Fibroblast of mammary gland (primary cell): ENCODE data around the gene TMEM131L.

Experiments used
- DNase-seq: peaks from one replicate; pipeline ENCODE4 v3.0.0-alpha.2; 2010; ENCODE audit warnings: low read depth
- H3K4me3 ChIP-seq: 2 replicates; pipeline ENCODE4 v1.5.1; 2011; ENCODE audit warnings: low read depth, mild to moderate bottlenecking, low read length, moderate library complexity; ENCODE audit not compliant: control insufficient read depth
- CTCF ChIP-seq: conservative IDR thresholded peaks from 2 replicates; pipeline ENCODE4 v1.5.1; 2011; ENCODE audit warnings: low read depth, low read length, inconsistent platforms; ENCODE audit not compliant: control insufficient read depth, insufficient read depth

TMEM131L gene

DNA sequence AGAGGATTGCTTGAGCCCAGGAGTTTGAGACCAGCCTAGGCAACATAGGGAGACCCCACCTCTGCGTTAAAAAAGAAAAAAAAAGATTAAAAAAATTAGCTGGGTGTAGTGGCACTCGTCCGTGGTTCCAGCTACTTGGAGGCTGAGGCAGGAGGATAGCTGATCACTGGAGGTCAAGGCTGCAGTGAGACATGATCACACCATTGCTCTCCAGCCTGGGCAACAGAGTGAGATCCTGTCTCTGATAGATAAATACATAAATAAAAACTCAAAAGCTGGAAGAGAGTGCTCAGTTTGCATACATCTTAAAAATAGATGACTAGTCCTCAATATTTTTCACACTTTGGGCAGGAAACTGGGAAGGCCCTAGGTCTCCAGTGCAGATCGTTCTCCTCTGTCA is 54.1 kb downstream of the TMEM131L start:
- H3K4me3 ChIP-seq = no peak overlapping the region
- TF ChIP-seq CTCF = no peak
- no peak for DNase-seq

DNA sequence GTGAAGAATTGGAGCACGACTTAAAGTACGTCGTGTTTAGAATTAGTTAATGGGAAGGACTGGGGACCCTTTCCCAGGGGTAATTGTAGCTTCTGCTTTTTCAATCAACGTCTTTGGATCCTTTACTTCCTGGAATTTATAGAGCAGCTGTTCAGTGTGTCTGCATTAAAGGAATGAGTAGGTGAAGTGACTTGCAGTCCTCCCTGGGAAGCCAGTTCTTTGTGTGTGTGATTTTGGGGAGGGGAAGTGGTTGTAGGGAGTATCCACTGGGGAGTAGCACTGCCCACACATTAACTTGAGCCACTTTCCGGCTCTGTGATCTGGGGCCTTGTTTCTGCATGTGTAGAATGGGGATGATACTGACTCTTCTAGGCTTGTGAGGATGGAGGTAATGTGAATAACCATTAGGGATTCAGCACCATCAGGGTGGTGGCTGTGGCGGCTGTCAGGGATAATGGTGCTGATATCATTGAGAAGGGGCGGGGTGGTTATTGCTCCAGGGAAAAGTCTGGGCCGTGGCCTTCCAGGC is 54.7 kb downstream of the TMEM131L start:
- H3K4me3 ChIP-seq = no peak overlapping the region
- TF ChIP-seq CTCF = no peak
- no peak for DNase-seq

- no peak for DNase-seq
- no peak for TF ChIP-seq CTCF
- no peak overlapping the region for H3K4me3 ChIP-seq
These were observed 55.3 kb downstream of the TMEM131L start for GRCh38 chr4:153521478-153521877.

DNA sequence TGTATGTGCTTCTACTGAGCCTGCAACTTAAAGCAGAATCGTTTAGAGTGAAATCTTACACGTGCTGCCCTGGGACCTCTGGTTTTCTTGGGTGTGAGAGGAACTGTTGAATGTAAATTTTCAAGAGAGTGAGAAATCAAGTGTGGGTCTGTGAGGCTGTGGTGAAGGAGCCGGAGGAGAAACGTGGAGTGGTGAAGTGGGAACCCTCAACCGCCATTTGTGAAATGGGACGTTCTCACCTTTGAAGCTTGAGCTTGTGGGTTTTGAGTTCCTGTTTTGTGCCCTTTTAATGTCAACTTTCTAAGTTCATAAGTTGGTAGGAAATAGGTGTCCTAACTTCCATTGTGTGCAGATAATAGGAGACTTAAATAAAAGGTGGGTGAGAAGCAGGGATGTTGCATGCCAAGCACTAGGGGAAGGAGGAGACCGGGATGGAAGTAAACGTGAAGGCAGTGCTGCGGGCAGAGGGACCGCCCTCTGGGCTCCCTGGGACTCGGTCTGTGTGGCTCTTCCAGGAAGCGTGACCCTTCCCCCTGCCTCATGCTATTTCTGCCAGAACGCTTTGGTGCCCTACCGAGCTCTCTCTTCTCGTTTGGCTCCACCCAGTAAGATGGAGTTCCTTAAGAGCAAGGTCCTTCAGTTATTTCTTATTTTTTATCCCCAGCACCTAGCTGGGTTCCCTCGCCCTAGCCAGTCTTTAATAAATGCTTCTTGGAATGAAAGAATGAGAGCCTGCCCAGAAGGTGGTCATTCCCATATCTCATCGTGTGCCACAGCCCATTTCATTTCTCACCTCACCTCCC is 56.0 kb downstream of the TMEM131L start:
- H3K4me3 ChIP-seq = no peak overlapping the region

DNA sequence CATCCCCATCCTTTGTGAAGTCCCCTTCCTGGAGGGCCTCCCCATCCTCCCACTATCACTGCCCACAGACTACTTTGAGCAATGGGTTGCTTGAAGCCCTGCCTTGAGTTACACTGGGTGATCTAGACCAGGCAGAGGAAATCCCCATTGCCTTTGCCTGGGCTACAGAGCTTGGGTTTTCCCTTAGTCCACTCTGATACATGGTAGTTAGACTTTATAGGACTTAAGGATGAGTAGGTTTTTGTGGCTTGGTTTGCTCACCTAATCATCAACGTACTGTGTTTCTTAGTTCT is 56.6 kb downstream of the TMEM131L start:
- TF ChIP-seq CTCF = no peak
- DNase-seq = no peak
- no peak overlapping the region for H3K4me3 ChIP-seq

More for the DNA sequence above, 56.0 kb downstream of the TMEM131L start:
- no peak for TF ChIP-seq CTCF
- DNase-seq = no peak

DNA sequence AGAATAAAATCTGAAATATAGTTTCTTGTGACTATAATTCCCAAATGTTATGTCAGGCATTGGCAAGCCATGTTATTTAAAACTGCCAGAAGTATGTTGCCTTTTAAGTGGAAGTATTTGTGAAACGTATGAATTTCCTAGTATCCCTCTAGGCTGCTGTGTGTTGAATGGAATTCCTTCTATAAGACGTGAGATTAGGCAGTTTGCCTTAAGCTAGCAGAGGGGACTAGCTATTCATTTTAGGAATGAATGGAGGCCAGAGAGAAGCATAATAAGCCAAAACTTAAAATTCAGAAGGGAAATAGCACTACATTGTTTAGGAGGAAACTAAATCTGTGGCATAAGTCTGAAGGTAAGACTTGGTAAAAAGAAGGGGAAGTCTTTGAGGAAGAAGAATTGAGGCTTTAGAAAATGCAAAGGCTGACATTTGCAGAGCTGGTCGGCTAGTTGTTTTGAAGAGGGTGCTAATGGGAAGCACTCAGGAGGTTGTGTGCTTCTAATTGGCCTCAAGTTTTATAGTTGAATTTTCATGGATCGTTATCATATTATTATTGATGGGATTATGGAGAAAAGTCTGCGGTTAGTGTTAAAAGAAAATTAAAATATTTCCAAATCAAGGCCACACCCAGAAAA is 57.1 kb downstream of the TMEM131L start:
- DNase-seq = no peak
- TF ChIP-seq CTCF = no peak

More for the DNA sequence above, 57.1 kb downstream of the TMEM131L start:
- H3K4me3 ChIP-seq = no peak overlapping the region
